ENCODE data around the gene SUPT7L. TPM values are rescaled to one million over a fixed set of nuclear protein-coding genes. Genes with fewer than 3 reads are reported as not detected.
"Not testable (repeated sequence)": the region's sequence is repeated elsewhere in the genome, so short reads cannot be mapped to it uniquely, and the experiment has no call there.

SUPT7L gene
- total RNA-seq, 1 donor, result 36.7 TPM

- TF ChIP-seq, protein P1, sequence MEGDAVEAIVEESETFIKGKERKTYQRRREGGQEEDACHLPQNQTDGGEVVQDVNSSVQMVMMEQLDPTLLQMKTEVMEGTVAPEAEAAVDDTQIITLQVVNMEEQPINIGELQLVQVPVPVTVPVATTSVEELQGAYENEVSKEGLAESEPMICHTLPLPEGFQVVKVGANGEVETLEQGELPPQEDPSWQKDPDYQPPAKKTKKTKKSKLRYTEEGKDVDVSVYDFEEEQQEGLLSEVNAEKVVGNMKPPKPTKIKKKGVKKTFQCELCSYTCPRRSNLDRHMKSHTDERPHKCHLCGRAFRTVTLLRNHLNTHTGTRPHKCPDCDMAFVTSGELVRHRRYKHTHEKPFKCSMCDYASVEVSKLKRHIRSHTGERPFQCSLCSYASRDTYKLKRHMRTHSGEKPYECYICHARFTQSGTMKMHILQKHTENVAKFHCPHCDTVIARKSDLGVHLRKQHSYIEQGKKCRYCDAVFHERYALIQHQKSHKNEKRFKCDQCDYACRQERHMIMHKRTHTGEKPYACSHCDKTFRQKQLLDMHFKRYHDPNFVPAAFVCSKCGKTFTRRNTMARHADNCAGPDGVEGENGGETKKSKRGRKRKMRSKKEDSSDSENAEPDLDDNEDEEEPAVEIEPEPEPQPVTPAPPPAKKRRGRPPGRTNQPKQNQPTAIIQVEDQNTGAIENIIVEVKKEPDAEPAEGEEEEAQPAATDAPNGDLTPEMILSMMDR (IDR thresholded peaks at IDR 0.05; ENCODE audit: insufficient read depth, low read length), result no peak
- DNase-seq (ENCODE audit: low read depth), result no peak
- H3K4me3 ChIP-seq (ENCODE audit: low read depth, low read length), result no peak overlapping the region
These were observed 29.1 kb downstream of the SUPT7L start for GRCh38 chr2:27634291-27634690.

- H3K4me3 ChIP-seq (ENCODE audit: low read depth, low read length); DNase-seq (ENCODE audit: low read depth): not testable (repeated sequence)
These were observed 33.2 kb downstream of the SUPT7L start for GRCh38 chr2:27630257-27630656.

DNA sequence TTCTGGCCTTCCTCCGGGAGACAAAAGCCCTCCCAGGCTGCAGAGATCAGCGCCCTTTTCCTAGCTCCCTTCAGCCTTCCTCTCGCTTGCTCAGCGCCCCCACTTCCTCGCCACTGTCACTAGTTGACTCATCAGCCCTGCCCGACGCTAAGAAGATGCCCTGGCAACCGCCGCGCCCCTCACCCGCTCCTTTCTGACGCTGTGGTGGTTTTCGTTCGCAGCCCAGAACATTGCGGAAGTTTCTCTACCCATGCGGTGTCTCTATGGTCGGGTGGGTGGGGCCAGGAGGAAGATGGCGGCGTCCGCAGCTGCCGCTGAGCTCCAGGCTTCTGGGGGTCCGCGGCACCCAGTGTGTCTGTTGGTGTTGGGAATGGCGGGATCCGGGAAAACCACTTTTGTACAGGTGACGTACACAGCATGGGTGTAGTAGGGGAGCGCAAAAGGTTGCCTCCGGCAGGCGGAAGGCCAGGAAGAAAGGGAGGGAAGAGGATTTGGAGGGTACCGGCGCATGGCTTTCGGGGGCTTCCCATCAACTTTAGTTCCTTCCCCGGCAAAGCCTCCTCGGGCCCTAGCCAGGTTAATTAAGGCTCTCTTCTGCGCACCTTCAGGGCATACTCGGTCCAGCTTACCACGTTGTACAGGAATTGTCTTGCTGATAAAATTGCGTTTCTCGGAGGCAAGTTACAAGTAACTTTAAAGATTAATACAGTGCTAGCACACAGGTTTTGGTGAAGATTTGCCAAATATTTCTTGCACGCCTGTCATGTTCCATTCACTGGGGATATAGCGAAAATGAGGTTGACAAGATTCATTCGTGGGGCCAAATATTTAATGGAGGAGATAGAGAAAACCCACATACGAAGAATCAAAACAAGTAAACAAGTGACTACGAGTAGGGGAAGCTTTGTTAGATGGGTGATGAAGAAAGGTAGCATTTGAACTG lies 34.4 kb downstream of the SUPT7L start, which contains the start of the genes CCDC121 and GPN1:
TSS of gene CCDC121 (minus strand) at position 246 of the 943 bp plus-strand sequence. CDS start 1,213 bp downstream, outside the sequence.
TSS of gene GPN1 (plus strand) at position 284 of the 943 bp plus-strand sequence. CDS start at position 293, 9 bp downstream.
- DNase-seq (ENCODE audit: low read depth), result peak; percentile 89
- TF ChIP-seq, protein P1 (IDR thresholded peaks at IDR 0.05; ENCODE audit: insufficient read depth, low read length), result no peak
- H3K4me3 ChIP-seq (ENCODE audit: low read depth, low read length), result peak within 1 kb of the TSS; percentile 96

DNA sequence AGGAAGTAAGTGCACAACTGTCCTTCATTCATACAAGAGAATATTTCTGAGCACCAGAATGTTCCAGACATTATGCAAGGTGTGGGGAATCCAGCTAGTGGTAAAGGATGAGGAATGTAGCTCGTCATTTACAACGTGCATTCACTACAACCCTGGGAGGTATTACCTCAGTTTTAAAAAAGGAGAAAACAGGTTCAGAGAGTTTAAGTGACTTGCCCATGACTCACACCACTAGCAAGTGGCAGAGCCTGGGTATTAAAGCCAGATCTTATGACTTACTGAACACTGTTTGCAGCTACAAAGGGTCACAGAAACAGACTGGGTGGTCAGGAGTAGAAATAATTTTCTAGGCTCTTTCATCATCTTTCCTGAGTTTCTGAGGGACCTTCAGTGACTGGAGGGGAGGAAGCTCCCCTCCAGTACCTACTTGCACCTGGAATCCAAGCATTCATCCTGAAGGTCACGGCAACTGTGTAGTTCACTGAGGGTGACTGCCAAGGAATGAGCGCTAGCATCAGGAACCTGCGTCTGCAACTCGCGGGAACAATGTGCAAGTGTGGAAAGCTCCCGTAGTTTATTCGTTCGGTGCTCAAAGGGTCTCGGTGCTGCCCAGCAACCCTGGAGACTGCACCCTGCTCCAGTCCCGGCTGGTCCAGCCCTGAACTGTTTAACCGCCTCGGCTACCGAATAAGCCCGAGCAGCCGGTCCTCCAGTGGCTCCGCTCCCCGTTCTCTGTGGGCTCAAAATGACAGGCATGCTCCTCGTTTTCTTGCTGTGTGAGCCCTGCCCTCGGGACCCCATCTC lies 35.2 kb downstream of the SUPT7L start:
- peak; percentile 83 for DNase-seq (ENCODE audit: low read depth)
- TF ChIP-seq, protein P1 (IDR thresholded peaks at IDR 0.05; ENCODE audit: insufficient read depth, low read length), result no peak
- peak overlapping the region; percentile 96 for H3K4me3 ChIP-seq (ENCODE audit: low read depth, low read length)

GRCh38 chr2:27626921-27627320 lies 36.5 kb downstream of the SUPT7L start:
- not testable (repeated sequence) for DNase-seq (ENCODE audit: low read depth); H3K4me3 ChIP-seq (ENCODE audit: low read depth, low read length)

GRCh38 chr2:27626323-27626722 lies 37.1 kb downstream of the SUPT7L start:
- not testable (repeated sequence) for DNase-seq (ENCODE audit: low read depth)

DNA sequence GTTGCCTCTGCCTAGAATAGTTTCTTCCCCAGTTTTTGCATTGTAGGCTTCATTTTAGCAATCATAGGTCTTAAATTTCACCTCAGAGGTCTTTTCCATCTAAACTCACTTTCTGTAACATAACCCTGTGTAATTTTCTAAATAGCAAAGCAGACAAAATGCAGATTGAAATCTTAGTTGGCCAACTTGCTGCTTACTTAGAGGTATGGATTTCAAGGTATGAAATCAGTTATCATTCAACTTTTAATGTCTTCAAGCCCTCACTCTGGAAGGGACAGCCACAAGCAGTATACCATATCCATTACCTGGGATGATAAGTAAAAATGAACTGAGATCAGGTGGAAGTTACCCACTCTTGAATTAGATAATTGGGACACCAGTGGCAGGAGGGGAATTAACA lies 38.5 kb downstream of the SUPT7L start:
- TF ChIP-seq, protein P1 (IDR thresholded peaks at IDR 0.05; ENCODE audit: insufficient read depth, low read length), result no peak

More at GRCh38 chr2:27626323-27626722, 37.1 kb downstream of the SUPT7L start:
- not testable (repeated sequence) for H3K4me3 ChIP-seq (ENCODE audit: low read depth, low read length)

GRCh38 chr2:27622921-27623384 lies 40.5 kb downstream of the SUPT7L start:
- TF ChIP-seq, protein P1 (IDR thresholded peaks at IDR 0.05; ENCODE audit: insufficient read depth, low read length), result no peak
- DNase-seq (ENCODE audit: low read depth), result peak; percentile 76
- H3K4me3 ChIP-seq (ENCODE audit: low read depth, low read length), result no peak overlapping the region

More for the DNA sequence above, 38.5 kb downstream of the SUPT7L start:
- no peak for DNase-seq (ENCODE audit: low read depth)
- no peak overlapping the region for H3K4me3 ChIP-seq (ENCODE audit: low read depth, low read length)

All from fibroblast of the aortic adventitia (primary cell).